WTC11 (cell line): ENCODE data around the gene KIAA2012. TPM values are rescaled to one million over a fixed set of nuclear protein-coding genes. Genes with fewer than 3 reads are reported as not detected.

ENCODE experiments used
- ATF1 ChIP-seq: sonication (generic); formaldehyde crosslinking; IDR thresholded peaks from 2 replicates; pipeline ENCODE4 v1.8.1; 2023; ENCODE audit warnings: mild to moderate bottlenecking, moderate library complexity, missing genetic modification reagents
- CREM ChIP-seq: sonication (generic); formaldehyde crosslinking; IDR thresholded peaks from 2 replicates; pipeline ENCODE4 v1.8.1; 2022; ENCODE audit warnings: mild to moderate bottlenecking, missing genetic modification reagents, moderate library complexity
- ELF4 ChIP-seq: sonication (generic); formaldehyde crosslinking; IDR thresholded peaks from 2 replicates; pipeline ENCODE4 v1.8.1; 2022; ENCODE audit warnings: low read depth, mild to moderate bottlenecking, moderate library complexity, missing genetic modification reagents
- ESRRA ChIP-seq: sonication (generic); formaldehyde crosslinking; IDR thresholded peaks from 2 replicates; pipeline ENCODE4 v1.8.1; 2022; ENCODE audit warnings: mild to moderate bottlenecking, missing genetic modification reagents, borderline replicate concordance
- GTF2I ChIP-seq: fragments of 250-450 bp; sonication (Bioruptor Pico); conservative IDR thresholded peaks from 2 replicates; pipeline ENCODE4 v1.4.0; 2021; ENCODE audit warnings: mild to moderate bottlenecking
- IRF2 ChIP-seq: sonication (generic); formaldehyde crosslinking; IDR thresholded peaks from 2 replicates; pipeline ENCODE4 v1.8.0; 2022; ENCODE audit warnings: low read depth, missing genetic modification reagents, borderline replicate concordance
- JAZF1 ChIP-seq: fragments of 250-450 bp; sonication (Bioruptor Pico); IDR thresholded peaks from 2 replicates; pipeline ENCODE4 v1.9.0; 2021; ENCODE audit warnings: moderate library complexity, mild to moderate bottlenecking, inconsistent platforms
- KAT7 ChIP-seq: sonication (generic); formaldehyde crosslinking; IDR thresholded peaks from 2 replicates; pipeline ENCODE4 v1.8.1; 2023; ENCODE audit warnings: missing genetic modification reagents, mild to moderate bottlenecking, borderline replicate concordance
- MLX ChIP-seq: sonication (generic); formaldehyde crosslinking; IDR thresholded peaks from 2 replicates; pipeline ENCODE4 v1.8.1; 2023; ENCODE audit warnings: mild to moderate bottlenecking, missing genetic modification reagents, moderate library complexity
- NFATC4 ChIP-seq: fragments of 250-450 bp; sonication (Bioruptor Pico); IDR thresholded peaks from 2 replicates; pipeline ENCODE4 v1.9.0; 2021; ENCODE audit warnings: mild to moderate bottlenecking
- NFE2L1 ChIP-seq: sonication (generic); formaldehyde crosslinking; IDR thresholded peaks from 2 replicates; pipeline ENCODE4 v1.8.1; 2023; ENCODE audit warnings: missing genetic modification reagents
- OVOL2 ChIP-seq: fragments of 250-450 bp; sonication (Bioruptor Pico); IDR thresholded peaks from 2 replicates; pipeline ENCODE4 v1.9.0; 2021; ENCODE audit warnings: mild to moderate bottlenecking, borderline replicate concordance
- PRDM15 ChIP-seq: sonication (generic); formaldehyde crosslinking; IDR thresholded peaks from 2 replicates; pipeline ENCODE4 v1.8.0; 2022; ENCODE audit warnings: missing genetic modification reagents
- PRRX2 ChIP-seq: fragments of 250-450 bp; sonication (Bioruptor Pico); IDR thresholded peaks from 2 replicates; pipeline ENCODE4 v1.8.0; 2021; ENCODE audit warnings: mild to moderate bottlenecking
- TCF7 ChIP-seq: sonication (generic); formaldehyde crosslinking; IDR thresholded peaks from 2 replicates; pipeline ENCODE4 v1.8.0; 2022; ENCODE audit warnings: mild to moderate bottlenecking, low read depth, missing genetic modification reagents, moderate library complexity
- TP53 ChIP-seq: sonication (generic); formaldehyde crosslinking; IDR thresholded peaks from 2 replicates; pipeline ENCODE4 v1.8.1; 2023; ENCODE audit warnings: mild to moderate bottlenecking, missing genetic modification reagents
- ZNF396 ChIP-seq: fragments of 250-450 bp; sonication (Bioruptor Pico); IDR thresholded peaks from 2 replicates; pipeline ENCODE4 v1.8.0; 2021; ENCODE audit warnings: mild to moderate bottlenecking, moderate library complexity, borderline replicate concordance
- ZNF532 ChIP-seq: fragments of 250-450 bp; sonication (Bioruptor Pico); IDR thresholded peaks from 2 replicates; pipeline ENCODE4 v1.9.0; 2021; ENCODE audit warnings: mild to moderate bottlenecking, borderline replicate concordance
- total RNA-seq: library from RNA; stranded (reverse); gene quantifications from 3 replicates; pipeline ENCODE4 v1.2.3, GENCODE V29; 2021
- TF ChIP-seq, protein P1 (sequence below): sonication (generic); formaldehyde crosslinking; IDR thresholded peaks from 2 replicates; pipeline ENCODE4 v1.8.1; 2022; ENCODE audit warnings: low read depth, mild to moderate bottlenecking, moderate library complexity, missing genetic modification reagents, borderline replicate concordance
- TF ChIP-seq, protein P2 (sequence below): sonication (generic); formaldehyde crosslinking; IDR thresholded peaks from 2 replicates; pipeline ENCODE4 v1.8.0; 2022; ENCODE audit warnings: mild to moderate bottlenecking, missing genetic modification reagents
- TF ChIP-seq, protein P3 (sequence below): sonication (generic); formaldehyde crosslinking; IDR thresholded peaks from 2 replicates; pipeline ENCODE4 v1.8.1; 2023; ENCODE audit warnings: mild to moderate bottlenecking, missing genetic modification reagents
- TF ChIP-seq, protein P4 (sequence below): sonication (generic); formaldehyde crosslinking; IDR thresholded peaks from 2 replicates; pipeline ENCODE4 v1.8.0; 2022; ENCODE audit warnings: mild to moderate bottlenecking, missing genetic modification reagents

The KIAA2012 gene
- total RNA-seq, 1 experiment from 2014 or later: not detected

DNA sequence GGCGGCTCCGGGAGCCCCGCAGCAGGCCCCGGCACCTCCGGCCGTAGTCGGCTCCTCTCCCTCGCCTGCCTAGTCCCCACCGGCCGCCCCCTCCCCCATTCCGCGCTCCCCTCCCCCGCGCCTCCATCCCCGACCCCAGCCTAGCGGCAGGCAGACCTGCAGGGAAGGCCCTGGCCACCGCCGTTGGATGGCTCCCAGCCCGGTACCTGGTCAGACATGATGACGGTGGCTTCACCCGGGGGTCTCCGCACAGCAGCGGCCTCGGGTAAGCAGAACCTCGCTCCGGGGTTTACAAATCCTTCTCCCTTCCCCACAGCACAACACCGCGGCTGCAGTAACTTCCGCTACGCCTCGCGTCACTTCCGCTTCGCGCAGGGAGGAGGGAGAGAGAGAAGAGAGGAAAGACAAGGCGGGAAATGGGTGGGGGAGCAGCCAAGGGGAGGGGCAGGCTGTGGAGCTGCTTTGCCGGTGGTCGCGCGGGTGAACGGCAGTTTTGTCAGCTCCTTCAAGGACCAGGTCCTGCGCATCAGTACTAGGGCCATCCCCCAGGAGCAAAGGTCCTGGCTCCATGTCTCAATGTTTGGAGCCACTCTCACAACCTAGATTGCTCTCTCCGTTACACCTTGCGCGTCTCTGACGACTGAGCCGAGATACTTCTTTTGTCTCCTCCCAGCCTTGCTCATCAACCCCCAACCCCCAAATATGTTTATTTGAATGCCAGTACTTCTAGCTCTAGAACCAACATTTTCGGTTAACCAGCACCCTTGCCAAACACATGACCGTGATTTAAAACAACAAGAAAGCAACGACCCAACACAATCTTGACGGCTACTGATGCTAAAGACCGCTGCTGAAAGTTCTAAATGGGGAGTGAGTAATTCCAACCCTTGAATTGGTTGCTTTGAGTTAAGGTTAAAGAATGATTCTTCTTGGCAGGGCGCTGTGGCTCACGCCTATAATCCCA, 165.5 kb downstream of the KIAA2012 start, which contains the start of gene SUMO1 (continued):
- TF ChIP-seq TP53 (CRISPR knock-in tag): no peak; the same call in 1 of the 2 replicates
- no peak for TF ChIP-seq GTF2I
- TF ChIP-seq, protein P1, sequence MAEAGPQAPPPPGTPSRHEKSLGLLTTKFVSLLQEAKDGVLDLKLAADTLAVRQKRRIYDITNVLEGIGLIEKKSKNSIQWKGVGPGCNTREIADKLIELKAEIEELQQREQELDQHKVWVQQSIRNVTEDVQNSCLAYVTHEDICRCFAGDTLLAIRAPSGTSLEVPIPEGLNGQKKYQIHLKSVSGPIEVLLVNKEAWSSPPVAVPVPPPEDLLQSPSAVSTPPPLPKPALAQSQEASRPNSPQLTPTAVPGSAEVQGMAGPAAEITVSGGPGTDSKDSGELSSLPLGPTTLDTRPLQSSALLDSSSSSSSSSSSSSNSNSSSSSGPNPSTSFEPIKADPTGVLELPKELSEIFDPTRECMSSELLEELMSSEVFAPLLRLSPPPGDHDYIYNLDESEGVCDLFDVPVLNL (CRISPR knock-in tag): peak; percentile 95
- no peak for TF ChIP-seq MLX (CRISPR knock-in tag)
- TF ChIP-seq NFE2L1 (CRISPR knock-in tag): peak; percentile 92
- no peak for TF ChIP-seq ELF4 (CRISPR knock-in tag)
- no peak for TF ChIP-seq PRRX2 (CRISPR knock-in tag)
- no peak for TF ChIP-seq IRF2
- no peak for TF ChIP-seq ZNF396
- no peak for TF ChIP-seq KAT7
- TF ChIP-seq, protein P2, sequence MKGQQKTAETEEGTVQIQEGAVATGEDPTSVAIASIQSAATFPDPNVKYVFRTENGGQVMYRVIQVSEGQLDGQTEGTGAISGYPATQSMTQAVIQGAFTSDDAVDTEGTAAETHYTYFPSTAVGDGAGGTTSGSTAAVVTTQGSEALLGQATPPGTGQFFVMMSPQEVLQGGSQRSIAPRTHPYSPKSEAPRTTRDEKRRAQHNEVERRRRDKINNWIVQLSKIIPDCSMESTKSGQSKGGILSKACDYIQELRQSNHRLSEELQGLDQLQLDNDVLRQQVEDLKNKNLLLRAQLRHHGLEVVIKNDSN (CRISPR knock-in tag): 0 out of 2 replicates have a peak, but pooled peaks have one; percentile 49
- peak; percentile 80; the same call in 1 of the 2 replicates for TF ChIP-seq TCF7 (CRISPR knock-in tag)
- TF ChIP-seq, protein P3, sequence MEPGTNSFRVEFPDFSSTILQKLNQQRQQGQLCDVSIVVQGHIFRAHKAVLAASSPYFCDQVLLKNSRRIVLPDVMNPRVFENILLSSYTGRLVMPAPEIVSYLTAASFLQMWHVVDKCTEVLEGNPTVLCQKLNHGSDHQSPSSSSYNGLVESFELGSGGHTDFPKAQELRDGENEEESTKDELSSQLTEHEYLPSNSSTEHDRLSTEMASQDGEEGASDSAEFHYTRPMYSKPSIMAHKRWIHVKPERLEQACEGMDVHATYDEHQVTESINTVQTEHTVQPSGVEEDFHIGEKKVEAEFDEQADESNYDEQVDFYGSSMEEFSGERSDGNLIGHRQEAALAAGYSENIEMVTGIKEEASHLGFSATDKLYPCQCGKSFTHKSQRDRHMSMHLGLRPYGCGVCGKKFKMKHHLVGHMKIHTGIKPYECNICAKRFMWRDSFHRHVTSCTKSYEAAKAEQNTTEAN (CRISPR knock-in tag): peak; percentile 89
- peak; percentile 90; the same call in 1 of the 2 replicates for TF ChIP-seq CREM (CRISPR knock-in tag)
- TF ChIP-seq OVOL2 (CRISPR knock-in tag): no peak
- TF ChIP-seq, protein P4, sequence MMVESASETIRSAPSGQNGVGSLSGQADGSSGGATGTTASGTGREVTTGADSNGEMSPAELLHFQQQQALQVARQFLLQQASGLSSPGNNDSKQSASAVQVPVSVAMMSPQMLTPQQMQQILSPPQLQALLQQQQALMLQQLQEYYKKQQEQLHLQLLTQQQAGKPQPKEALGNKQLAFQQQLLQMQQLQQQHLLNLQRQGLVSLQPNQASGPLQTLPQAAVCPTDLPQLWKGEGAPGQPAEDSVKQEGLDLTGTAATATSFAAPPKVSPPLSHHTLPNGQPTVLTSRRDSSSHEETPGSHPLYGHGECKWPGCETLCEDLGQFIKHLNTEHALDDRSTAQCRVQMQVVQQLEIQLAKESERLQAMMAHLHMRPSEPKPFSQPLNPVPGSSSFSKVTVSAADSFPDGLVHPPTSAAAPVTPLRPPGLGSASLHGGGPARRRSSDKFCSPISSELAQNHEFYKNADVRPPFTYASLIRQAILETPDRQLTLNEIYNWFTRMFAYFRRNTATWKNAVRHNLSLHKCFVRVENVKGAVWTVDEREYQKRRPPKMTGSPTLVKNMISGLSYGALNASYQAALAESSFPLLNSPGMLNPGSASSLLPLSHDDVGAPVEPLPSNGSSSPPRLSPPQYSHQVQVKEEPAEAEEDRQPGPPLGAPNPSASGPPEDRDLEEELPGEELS (CRISPR knock-in tag): peak; percentile 80
- TF ChIP-seq ESRRA (CRISPR knock-in tag): no peak
- no peak for TF ChIP-seq PRDM15 (CRISPR knock-in tag)
- TF ChIP-seq JAZF1 (CRISPR knock-in tag): no peak
- TF ChIP-seq ZNF532 (CRISPR knock-in tag): no peak
- TF ChIP-seq ATF1: no peak
- 0 out of 2 replicates have a peak, but pooled peaks have one; percentile 31 for TF ChIP-seq NFATC4 (CRISPR knock-in tag)
